ENCODE measurements around the gene CDAN1. TPM values are rescaled to one million over a fixed set of nuclear protein-coding genes. Genes with fewer than 3 reads are reported as not detected.
"Not testable (repeated sequence)": the region's sequence is repeated elsewhere in the genome, so short reads cannot be mapped to it uniquely, and the experiment has no call there.

The CDAN1 gene
- total RNA-seq, 2 donors from 2014 or later, result 5.1 to 6.6 TPM

DNA sequence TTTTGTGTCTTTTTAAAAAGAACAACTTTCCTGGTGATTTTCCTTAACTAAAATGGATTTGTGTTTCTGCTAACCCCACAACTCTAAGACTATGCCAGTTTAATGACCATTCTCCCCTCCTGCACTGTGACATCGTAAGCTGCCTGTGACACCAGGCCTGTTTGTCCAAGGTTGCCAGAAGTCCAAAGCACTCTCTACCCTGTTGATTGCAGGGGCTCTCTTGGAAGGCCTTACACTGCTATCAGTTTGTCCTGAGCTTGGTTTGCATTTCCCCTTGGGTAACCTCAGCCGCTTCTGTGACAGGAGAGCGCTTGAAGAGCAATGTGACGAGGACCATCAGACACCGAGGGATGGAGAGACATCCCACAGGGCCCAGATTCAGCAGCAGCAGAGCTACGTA lies 55.8 kb downstream of the CDAN1 start:
- DNase-seq (no peak), ATAC-seq (no peak)
- intact Hi-C loops (cut with DNase I), result no loop called here

DNA sequence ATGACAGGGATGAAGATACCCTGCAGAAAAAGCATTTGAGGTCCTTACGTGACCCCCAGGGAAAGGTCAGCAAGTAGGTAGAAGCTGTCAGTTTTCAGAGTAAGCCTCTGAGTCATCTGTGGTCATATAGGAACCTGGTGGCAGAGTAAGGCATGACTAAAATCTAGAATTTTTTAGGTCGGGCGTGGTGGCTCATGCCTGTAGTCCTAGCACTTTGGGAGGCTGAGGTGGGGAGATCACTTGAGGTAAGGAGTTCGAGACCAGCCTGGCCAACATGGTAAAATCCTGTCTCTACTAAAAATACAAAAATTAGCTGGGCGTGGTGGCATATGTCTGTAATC lies 56.8 kb downstream of the CDAN1 start:
- DNase-seq; ATAC-seq; intact Hi-C loops (cut with DNase I): not testable (repeated sequence)

DNA sequence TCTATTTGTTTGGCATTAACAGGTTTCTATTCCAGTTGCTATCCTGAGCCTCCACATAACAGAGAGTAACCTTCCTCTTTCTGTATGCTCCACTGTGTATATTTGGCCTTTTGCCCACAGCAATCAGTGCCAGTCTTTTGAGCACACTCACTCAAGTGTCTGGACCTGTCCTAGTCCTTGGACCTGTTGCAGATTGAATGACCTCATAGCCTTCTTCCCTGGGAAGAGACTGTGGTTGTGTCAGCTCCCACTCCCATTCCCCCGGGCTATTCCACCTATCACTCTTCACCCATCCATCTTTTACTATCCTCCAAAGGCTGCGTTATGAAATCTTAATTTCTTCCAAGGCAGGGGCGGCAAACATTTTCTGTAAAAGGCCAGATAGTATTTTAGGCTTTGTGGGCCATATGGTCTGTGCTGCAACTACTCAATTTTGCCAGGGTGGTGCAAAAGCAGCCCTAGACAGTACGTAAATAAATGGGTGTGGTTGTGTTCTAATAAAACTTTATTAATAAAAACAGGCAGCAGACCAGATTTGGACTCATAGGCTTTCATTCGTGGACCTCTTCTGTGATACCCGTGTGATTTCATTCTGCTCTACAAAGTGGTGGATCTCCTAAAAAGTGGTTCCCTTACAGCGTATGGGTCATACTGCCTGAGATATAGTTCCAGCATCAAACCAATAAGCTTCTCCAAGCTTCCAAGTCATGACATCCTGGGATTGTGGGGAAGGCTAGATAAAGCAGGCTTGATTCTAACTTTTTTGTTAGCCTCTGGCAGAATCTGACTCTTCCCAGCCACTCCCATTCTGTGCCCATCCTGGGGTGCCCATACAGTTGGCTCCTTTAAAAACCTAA lies 57.4 kb downstream of the CDAN1 start:
- no peak for DNase-seq
- peak in 1 of 2 donors; percentile 80 for ATAC-seq
- intact Hi-C loops (cut with DNase I), result no loop called here

DNA sequence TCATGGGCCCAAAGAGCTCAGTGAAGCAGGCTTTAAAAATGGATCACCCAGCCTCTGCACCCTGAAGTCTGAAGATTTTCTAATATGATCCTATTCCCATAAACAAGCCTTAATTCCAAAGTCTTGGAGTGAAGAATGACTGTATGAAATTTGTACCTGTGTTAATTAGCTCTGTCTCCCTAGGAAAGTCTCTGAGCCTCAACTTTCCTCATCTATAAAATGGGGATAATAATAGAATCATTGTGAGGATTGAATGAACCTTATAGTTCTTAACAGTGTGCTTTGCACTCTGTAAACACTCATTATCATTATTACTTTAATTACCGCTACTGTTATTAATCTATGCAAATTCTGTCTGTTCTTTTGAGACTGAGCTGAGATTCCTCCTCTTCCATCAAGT lies 61.9 kb downstream of the CDAN1 start:
- intact Hi-C loops (cut with DNase I), result no loop called here
- DNase-seq (no peak), ATAC-seq (no peak)

DNA sequence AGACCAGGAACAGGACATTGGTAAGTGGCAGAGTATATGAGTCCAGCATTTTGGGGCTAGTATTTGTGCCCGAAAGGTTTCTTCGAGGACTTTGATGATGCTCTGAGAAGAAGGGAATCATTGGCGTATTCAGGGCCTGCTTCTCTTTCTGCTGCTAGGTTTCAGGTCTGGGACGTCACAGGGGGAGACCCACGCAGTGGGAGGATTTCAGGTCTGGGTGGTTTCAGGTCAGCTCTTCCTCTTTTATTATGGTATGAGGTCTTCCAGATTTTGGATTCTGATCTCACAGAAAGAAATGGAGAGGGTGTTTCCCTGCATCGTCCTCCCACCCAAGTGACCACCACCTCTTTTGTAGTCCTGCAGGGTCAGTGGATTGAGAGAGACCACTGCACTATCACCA lies 62.5 kb downstream of the CDAN1 start:
- DNase-seq (no peak), ATAC-seq (no peak)
- intact Hi-C loops (cut with DNase I), result no loop called here

Other genes with a start within 250 kb of the CDAN1 start
- 100 to 1,000 TPM; 379 to 380 TPM for gene ZNF106, start 246.0 kb downstream of the CDAN1 start, total RNA-seq
- 10 to 100 TPM; 32.0 to 35.0 TPM for gene SNAP23, start 241.5 kb downstream of the CDAN1 start, total RNA-seq
- gene LRRC57, start 188.3 kb downstream of the CDAN1 start, total RNA-seq, result 10 to 100 TPM; 13.8 to 15.6 TPM
- gene HAUS2, start 188.3 kb downstream of the CDAN1 start, total RNA-seq, result 10 to 100 TPM; 11.7 to 14.9 TPM
- 10 to 100 TPM in 1 of 2 donors, 1 to 10 TPM in 1; 7.1 to 10.9 TPM for gene STARD9, start 161.5 kb downstream of the CDAN1 start, total RNA-seq
- gene TTBK2, start 183.7 kb upstream of the CDAN1 start, total RNA-seq, result 10 to 100 TPM; 22.1 to 26.7 TPM